Measurements from ENCODE around the gene CCDC51. TPM values are rescaled to one million over a fixed set of nuclear protein-coding genes. Genes with fewer than 3 reads are reported as not detected.

The CCDC51 gene
- total RNA-seq, 1 donor = 17.4 TPM

GRCh38 chr3:48395714-48396113 lies 44.2 kb downstream of the CCDC51 start:
- H3K9me3 ChIP-seq (ENCODE audit: low read depth, low read length) = no peaks in the 10 kb centered on the region
- H3K4me3 ChIP-seq (ENCODE audit: insufficient read depth, low read length) = no peak overlapping the region
- no peak overlapping the region for H3K4me2 ChIP-seq (ENCODE audit: insufficient read depth, low read length)
- no peak overlapping the region for H3K27ac ChIP-seq (ENCODE audit: low read depth, low read length)
- H3K27me3 ChIP-seq (ENCODE audit: insufficient read depth, low read length) = peaks cover 32% of the 10 kb centered on the region
- DNase-seq (ENCODE audit: insufficient read length, low spot score, missing footprints) = peak; percentile 13
- no peaks in the 10 kb centered on the region for H4K20me1 ChIP-seq (ENCODE audit: insufficient read depth, low read length)
- no peaks in the 10 kb centered on the region for H3K79me2 ChIP-seq (ENCODE audit: insufficient read depth, low read length)
- H2AFZ ChIP-seq (ENCODE audit: low read length) = no peak overlapping the region
- no peak for TF ChIP-seq CTCF (IDR thresholded peaks at IDR 0.05; ENCODE audit: extremely low read depth, low read depth, low read length)
- no peaks in the 10 kb centered on the region for H3K36me3 ChIP-seq (ENCODE audit: insufficient read depth, low read length)
- H3K4me1 ChIP-seq (ENCODE audit: insufficient read depth, low read length) = no peaks in the 10 kb centered on the region

GRCh38 chr3:48394391-48394790 lies 45.5 kb downstream of the CCDC51 start:
- Histone ChIP-seq H3K4me2 (ENCODE audit: insufficient read depth, low read length) (no peak overlapping the region), H4K20me1 (ENCODE audit: insufficient read depth, low read length) (no peaks in the 10 kb centered on the region), H3K4me3 (ENCODE audit: insufficient read depth, low read length) (no peak overlapping the region), H3K4me1 (ENCODE audit: insufficient read depth, low read length) (no peaks in the 10 kb centered on the region), H3K36me3 (ENCODE audit: insufficient read depth, low read length) (no peaks in the 10 kb centered on the region), H3K79me2 (ENCODE audit: insufficient read depth, low read length) (no peaks in the 10 kb centered on the region), H3K9me3 (ENCODE audit: low read depth, low read length) (no peaks in the 10 kb centered on the region), H3K27ac (ENCODE audit: low read depth, low read length) (no peak overlapping the region), H3K27me3 (ENCODE audit: insufficient read depth, low read length) (peaks cover 26% of the 10 kb centered on the region), H2AFZ (ENCODE audit: low read length) (no peak overlapping the region)
- TF ChIP-seq CTCF (IDR thresholded peaks at IDR 0.05; ENCODE audit: extremely low read depth, low read depth, low read length) = no peak
- DNase-seq (ENCODE audit: insufficient read length, low spot score, missing footprints) = no peak

- no peaks in the 10 kb centered on the region for H3K9me3 ChIP-seq (ENCODE audit: low read depth, low read length)
- DNase-seq (ENCODE audit: insufficient read length, low spot score, missing footprints) = no peak
These were observed 51.0 kb downstream of the CCDC51 start for GRCh38 chr3:48388966-48389365.

GRCh38 chr3:48387634-48388033 lies 52.3 kb downstream of the CCDC51 start:
- H3K9me3 ChIP-seq (ENCODE audit: low read depth, low read length) = no peaks in the 10 kb centered on the region
- no peak for TF ChIP-seq CTCF (IDR thresholded peaks at IDR 0.05; ENCODE audit: extremely low read depth, low read depth, low read length)
- no peaks in the 10 kb centered on the region for H3K36me3 ChIP-seq (ENCODE audit: insufficient read depth, low read length)
- H3K4me2 ChIP-seq (ENCODE audit: insufficient read depth, low read length) = no peak overlapping the region
- no peaks in the 10 kb centered on the region for H4K20me1 ChIP-seq (ENCODE audit: insufficient read depth, low read length)
- no peak for DNase-seq (ENCODE audit: insufficient read length, low spot score, missing footprints)
- no peak overlapping the region for H3K27ac ChIP-seq (ENCODE audit: low read depth, low read length)
- no peak overlapping the region for H3K4me3 ChIP-seq (ENCODE audit: insufficient read depth, low read length)
- H3K79me2 ChIP-seq (ENCODE audit: insufficient read depth, low read length) = no peaks in the 10 kb centered on the region
- H3K4me1 ChIP-seq (ENCODE audit: insufficient read depth, low read length) = no peaks in the 10 kb centered on the region
- no peak overlapping the region for H2AFZ ChIP-seq (ENCODE audit: low read length)
- H3K27me3 ChIP-seq (ENCODE audit: insufficient read depth, low read length) = peaks cover 31% of the 10 kb centered on the region

More at GRCh38 chr3:48388966-48389365, 51.0 kb downstream of the CCDC51 start:
- H3K79me2 ChIP-seq (ENCODE audit: insufficient read depth, low read length) = no peaks in the 10 kb centered on the region
- H4K20me1 ChIP-seq (ENCODE audit: insufficient read depth, low read length) = no peaks in the 10 kb centered on the region
- no peak for TF ChIP-seq CTCF (IDR thresholded peaks at IDR 0.05; ENCODE audit: extremely low read depth, low read depth, low read length)
- no peaks in the 10 kb centered on the region for H3K4me1 ChIP-seq (ENCODE audit: insufficient read depth, low read length)
- peaks cover 26% of the 10 kb centered on the region for H3K27me3 ChIP-seq (ENCODE audit: insufficient read depth, low read length)
- no peak overlapping the region for H3K27ac ChIP-seq (ENCODE audit: low read depth, low read length)
- H3K4me2 ChIP-seq (ENCODE audit: insufficient read depth, low read length) = no peak overlapping the region
- no peak overlapping the region for H2AFZ ChIP-seq (ENCODE audit: low read length)
- no peaks in the 10 kb centered on the region for H3K36me3 ChIP-seq (ENCODE audit: insufficient read depth, low read length)
- H3K4me3 ChIP-seq (ENCODE audit: insufficient read depth, low read length) = no peak overlapping the region

Other genes starting within 250 kb of the CCDC51 start
- gene CAMP, start 216.6 kb downstream of the CCDC51 start, total RNA-seq = not detected in 2 replicates
- gene ZNF589, start 199.0 kb downstream of the CCDC51 start, total RNA-seq = 4.7 and 5.0 TPM in 2 replicates
- gene NME6, start 138.8 kb downstream of the CCDC51 start, total RNA-seq = 19.5 and 23.3 TPM in 2 replicates
- gene SPINK8, start 106.5 kb downstream of the CCDC51 start, total RNA-seq = not detected in 2 replicates
- gene FBXW12, start 67.9 kb downstream of the CCDC51 start, total RNA-seq = not detected in 2 replicates
- gene PLXNB1, start 10.0 kb downstream of the CCDC51 start, total RNA-seq = 23.3 and 33.7 TPM in 2 replicates
- gene TMA7, start 138 bp upstream of the CCDC51 start, total RNA-seq = 128 and 135 TPM in 2 replicates
- 5.0 and 5.1 TPM in 2 replicates for gene ATRIP, start 6.6 kb upstream of the CCDC51 start, total RNA-seq
- 99.3 and 105 TPM in 2 replicates for gene SHISA5, start 64.1 kb upstream of the CCDC51 start, total RNA-seq
- 12.3 and 12.4 TPM in 2 replicates for gene PFKFB4, start 116.7 kb upstream of the CCDC51 start, total RNA-seq
- gene UCN2, start 123.7 kb upstream of the CCDC51 start, total RNA-seq = 0.29 and 0.72 TPM in 2 replicates
- 12.7 and 21.4 TPM in 2 replicates for gene COL7A1, start 155.2 kb upstream of the CCDC51 start, total RNA-seq
- 299 and 308 TPM in 2 replicates for gene UQCRC1, start 169.5 kb upstream of the CCDC51 start, total RNA-seq
- gene TMEM89, start 181.7 kb upstream of the CCDC51 start, total RNA-seq = 0.59 TPM in 1 of 2 replicates, not detected in the other
- 26.2 and 30.8 TPM in 2 replicates for gene SLC26A6, start 195.3 kb upstream of the CCDC51 start, total RNA-seq
- gene CELSR3, start 222.8 kb upstream of the CCDC51 start, total RNA-seq = 1.2 and 1.4 TPM in 2 replicates
- gene NCKIPSD, start 245.8 kb upstream of the CCDC51 start, total RNA-seq = 17.1 and 17.7 TPM in 2 replicates